Measurements from ENCODE around the gene SMPD1.

GRCh38 chr11:6351782-6352382, 38.4 kb upstream of the SMPD1 start:
- no peak for TF ChIP-seq CTCF (IDR thresholded peaks at IDR 0.05)
- TF ChIP-seq POLR2A (IDR thresholded peaks at IDR 0.05), result no peak
- no peak for TF ChIP-seq EP300 (IDR thresholded peaks at IDR 0.05; ENCODE audit: low read depth)
- no peak for TF ChIP-seq POLR2AphosphoS5 (IDR thresholded peaks at IDR 0.05)

Measured in transverse colon (tissue), 4 donors.